ENCODE data around the gene APPBP2.

- TF ChIP-seq CTCF (IDR thresholded peaks at IDR 0.05) = no peak
- TF ChIP-seq REST (IDR thresholded peaks at IDR 0.05; ENCODE audit: low read depth, low read length) = no peak
- no peak for TF ChIP-seq RXRA (IDR thresholded peaks at IDR 0.05; ENCODE audit: borderline replicate concordance, low read depth)
- TF ChIP-seq TAF1 (IDR thresholded peaks at IDR 0.05; ENCODE audit: borderline replicate concordance, low read depth, low read length) = no peak
- TF ChIP-seq FOXM1 (IDR thresholded peaks at IDR 0.05; ENCODE audit: low read depth) = no peak
- no peak for TF ChIP-seq POLR2AphosphoS5 (IDR thresholded peaks at IDR 0.05; ENCODE audit: low read depth, low read length)
- no peak for TF ChIP-seq RFX5 (IDR thresholded peaks at IDR 0.05; ENCODE audit: low read length)
- TF ChIP-seq SMC3 (IDR thresholded peaks at IDR 0.05; ENCODE audit: low read depth, low read length) = no peak
- no peak for TF ChIP-seq SIN3A (IDR thresholded peaks at IDR 0.05; ENCODE audit: borderline replicate concordance, low read depth, low read length)
- no peak for TF ChIP-seq USF1 (IDR thresholded peaks at IDR 0.05; ENCODE audit: borderline replicate concordance, low read depth)
- TF ChIP-seq ZBTB33 (IDR thresholded peaks at IDR 0.05; ENCODE audit: borderline replicate concordance, low read depth) = no peak
- TF ChIP-seq CHD2 (IDR thresholded peaks at IDR 0.05; ENCODE audit: low read length, partially characterized antibody) = no peak
- no peak for TF ChIP-seq JUND (IDR thresholded peaks at IDR 0.05)
- no peak for TF ChIP-seq EP300 (IDR thresholded peaks at IDR 0.05; ENCODE audit: borderline replicate concordance in 1 of 2, low read depth in 1 of 2, low read length in 1 of 2)
These were observed 57.7 kb downstream of the APPBP2 start for GRCh38 chr17:60468371-60468770.
